M059J (cell line): ENCODE data around the gene ZNF649. TPM values are rescaled to one million over a fixed set of nuclear protein-coding genes. Genes with fewer than 3 reads are reported as not detected.

Source experiments
- DNase-seq: peaks from one replicate; pipeline ENCODE4 v3.0.0-alpha.2; 2012; ENCODE audit warnings: low read depth
- total RNA-seq: library from RNA; depleted of rRNA; stranded (reverse); fragments of >200 nt; shearing (Covaris generic); gene quantifications from 2 replicates; pipeline ENCODE4 v1.2.3, GENCODE V29; 2014; rRNA removed

The ZNF649 gene
- total RNA-seq, 1 experiment from 2014 or later, result 5.2 TPM

GRCh38 chr19:51887522-51888498 lies 17.0 kb downstream of the ZNF649 start, which contains the start of gene ZNF577:
ZNF577 (minus strand) TSS chr19:51887951; CDS start chr19:51880382, 7,569 bp downstream.
- peak; percentile 81 for DNase-seq

- no peak for DNase-seq
Observed at GRCh38 chr19:51884713-51885112, 20.1 kb downstream of the ZNF649 start.

- DNase-seq, result no peak
Observed at GRCh38 chr19:51882518-51882917, 22.3 kb downstream of the ZNF649 start.

DNA sequence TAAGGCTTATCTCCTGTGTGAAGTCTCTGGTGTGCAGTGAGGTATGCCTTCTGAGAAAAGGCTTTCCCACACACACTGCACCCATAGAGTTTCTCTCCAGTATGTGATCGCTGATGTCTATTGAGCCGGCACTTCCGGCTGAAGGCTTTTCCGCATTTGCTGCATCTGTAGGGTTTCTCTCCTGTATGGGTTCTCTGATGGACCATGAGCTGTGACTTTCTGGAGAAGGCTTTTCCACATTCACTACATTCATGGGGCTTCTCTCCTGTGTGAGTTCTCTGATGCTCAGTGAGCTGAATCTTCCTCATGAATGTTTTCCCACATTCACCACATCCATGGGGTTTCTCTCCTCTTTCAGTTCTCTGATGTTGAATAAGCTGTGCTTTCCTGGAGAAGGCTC lies 31.7 kb downstream of the ZNF649 start:
- no peak for DNase-seq

GRCh38 chr19:51861870-51862622 lies 42.8 kb downstream of the ZNF649 start:
- no peak for DNase-seq

Other genes starting within 250 kb of the ZNF649 start
- 4.1 and 13.7 TPM in 2 replicates for gene SPACA6, start 211.7 kb downstream of the ZNF649 start, total RNA-seq
- gene HAS1, start 181.0 kb downstream of the ZNF649 start, total RNA-seq, result not detected in 2 replicates
- gene FPR1, start 153.1 kb downstream of the ZNF649 start, total RNA-seq, result 3.6 and 3.8 TPM in 2 replicates
- not detected in 2 replicates for gene FPR2, start 143.8 kb downstream of the ZNF649 start, total RNA-seq
- gene FPR3, start 109.9 kb downstream of the ZNF649 start, total RNA-seq, result 0.10 and 0.22 TPM in 2 replicates
- gene ZNF577, start 17.1 kb downstream of the ZNF649 start, total RNA-seq, result 0.69 and 1.5 TPM in 2 replicates
- gene ZNF613, start 22.5 kb upstream of the ZNF649 start, total RNA-seq, result 4.3 and 8.1 TPM in 2 replicates
- 4.0 and 9.3 TPM in 2 replicates for gene ZNF350, start 81.8 kb upstream of the ZNF649 start, total RNA-seq
- 2.0 and 5.7 TPM in 2 replicates for gene ZNF615, start 103.2 kb upstream of the ZNF649 start, total RNA-seq
- gene ZNF614, start 123.4 kb upstream of the ZNF649 start, total RNA-seq, result 8.5 and 16.3 TPM in 2 replicates
- 4.5 and 5.1 TPM in 2 replicates for gene ZNF432, start 143.8 kb upstream of the ZNF649 start, total RNA-seq
- gene ZNF841, start 190.7 kb upstream of the ZNF649 start, total RNA-seq, result 18.4 and 33.3 TPM in 2 replicates
- gene ZNF616, start 234.9 kb upstream of the ZNF649 start, total RNA-seq, result 8.0 and 8.9 TPM in 2 replicates